K562 (cell line): Measurements from ENCODE around the gene TMEM59. TPM values are rescaled to one million over a fixed set of nuclear protein-coding genes. Genes with fewer than 3 reads are reported as not detected.
"Not testable (repeated sequence)": the region's sequence is repeated elsewhere in the genome, so short reads cannot be mapped to it uniquely, and the experiment has no call there.

Source experiments
- ATAC-seq: fragments of 200-7000 bp; cut with Tn5 transposase; 3 replicates; pipeline ENCODE4 v1.9.1; 2020; ENCODE audit warnings: moderate library complexity
- BruUV-seq: library from RNA; stranded (reverse); fragments of 400-500 nt; replicated peaks from 2 replicates; lab custom pipeline; 2021; lab: Mats Ljungman, UMichigan
- CTCF ChIA-PET: fragments of 300-600 bp; formaldehyde crosslinking; extraction: SDS; loops from one replicate; lab custom pipeline; 2021; ENCODE audit warnings: low intra/inter-chr PET ratio; lab: Yijun Ruan, JAX
- POLR2A ChIA-PET: fragments of 300-600, 350-650 bp; sonication (Branson Sonifier 250); formaldehyde crosslinking; extraction: SDS; loops from one replicate; lab custom pipeline; 2021; ENCODE audit warnings: antibody characterized with exemption, inconsistent platforms; lab: Yijun Ruan, JAX
- DNase-seq, 4 experiments: peaks; one replicate each; pipeline versions ENCODE4 v3.0.0 to v3.0.0-alpha.2; 2011 to 2018; ENCODE audit warnings: low spot score in 3 of 4, mixed read lengths in 3 of 4; ENCODE audit errors: extremely low read depth in 1 of 4
- FAIRE-seq: peaks from 2 replicates; lab custom pipeline; 2011; peaks lifted over from hg19 to GRCh38; lab: Jason Lieb, UNC
- H2AFZ ChIP-seq: 2 replicates; pipeline ENCODE4 v1.6.0; 2011; ENCODE audit warnings: low read depth, low read length, control low read depth, inconsistent platforms
- H3K27ac ChIP-seq: fragments of 200-600 bp; 3 replicates; pipeline ENCODE4 v1.8.0; 2011; ENCODE audit warnings: low read depth, mild to moderate bottlenecking, control low read depth, inconsistent platforms, low read length, moderate library complexity, mixed read lengths; ENCODE audit errors: extremely low read depth
- H3K27me3 ChIP-seq, 2 experiments: fragments of 300-600 bp in 1 of 2; 2 replicates in 1 of 2; 3 replicates in 1 of 2; pipeline versions ENCODE4 v1.6.0 to v1.8.0; 2011; ENCODE audit warnings: inconsistent platforms in 2 of 2, low read length in 2 of 2, mild to moderate bottlenecking in 1 of 2, mixed read lengths in 1 of 2, moderate library complexity in 1 of 2; ENCODE audit not compliant: control insufficient read depth in 2 of 2, insufficient read depth in 2 of 2
- H3K36me3 ChIP-seq: fragments of 300-600 bp; 3 replicates; pipeline ENCODE4 v1.8.0; 2011; ENCODE audit warnings: mild to moderate bottlenecking, low read length, inconsistent platforms; ENCODE audit not compliant: control insufficient read depth, insufficient read depth
- H3K4me1 ChIP-seq, 2 experiments: fragments of 200-600 bp in 1 of 2; replicated peaks in 1 of 2; 2 replicates in 1 of 2; 3 replicates in 1 of 2; pipeline versions ENCODE4 v1.5.1 to v1.8.0; 2011; ENCODE audit warnings: inconsistent platforms in 2 of 2, low read length in 2 of 2, mild to moderate bottlenecking in 1 of 2, mixed read lengths in 1 of 2, moderate library complexity in 1 of 2; ENCODE audit not compliant: control insufficient read depth in 2 of 2, insufficient read depth in 2 of 2
- H3K4me2 ChIP-seq: 2 replicates; pipeline ENCODE4 v1.6.1; 2011; ENCODE audit warnings: low read length, control low read depth, inconsistent platforms, mixed read lengths; ENCODE audit not compliant: insufficient read depth
- H3K4me3 ChIP-seq: fragments of 200-600 bp; sonication (generic), shearing (Covaris generic); 2 replicates; pipeline ENCODE4 v1.5.1; 2016; ENCODE audit warnings: control low read depth, inconsistent platforms
- H3K79me2 ChIP-seq: fragments of 200-600 bp; 3 replicates; pipeline ENCODE4 v1.8.0; 2011; ENCODE audit warnings: low read length, inconsistent platforms; ENCODE audit not compliant: control insufficient read depth, insufficient read depth
- H3K9ac ChIP-seq, 2 experiments: 2 replicates each; pipeline versions ENCODE4 v1.6.0 to v1.6.1; 2011; ENCODE audit warnings: low read depth in 2 of 2, low read length in 2 of 2, control low read depth in 1 of 2, inconsistent platforms in 1 of 2, mild to moderate bottlenecking in 1 of 2, mixed read lengths in 1 of 2; ENCODE audit not compliant: insufficient read depth in 1 of 2
- H3K9me1 ChIP-seq: one replicate; pipeline ENCODE4 v1.6.0; 2011; ENCODE audit warnings: inconsistent platforms, mild to moderate bottlenecking, low read length, moderate library complexity; ENCODE audit not compliant: control insufficient read depth, insufficient read depth
- H3K9me3 ChIP-seq: replicated peaks from 2 replicates; pipeline ENCODE4 v1.5.1; 2011; ENCODE audit warnings: low read depth, low read length, inconsistent platforms; ENCODE audit not compliant: control insufficient read depth, insufficient read depth
- H4K20me1 ChIP-seq: replicated peaks from 2 replicates; pipeline ENCODE4 v1.6.1; 2011; ENCODE audit warnings: low read length, inconsistent platforms, mixed read lengths; ENCODE audit not compliant: control insufficient read depth, insufficient read depth
- ETS1 ChIP-seq: conservative IDR thresholded peaks from 2 replicates; pipeline ENCODE4 v1.6.1; 2011; ENCODE audit warnings: low read depth, mild to moderate bottlenecking, low read length; ENCODE audit not compliant: control insufficient read depth
- FOXM1 ChIP-seq, 2 experiments: fragments of 450-650 bp in 1 of 2; sonication (generic) in 1 of 2; formaldehyde crosslinking in 1 of 2; IDR thresholded peaks; 2 replicates each; pipeline versions ENCODE4 v1.6.1 to v1.9.0; 2017 to 2022; ENCODE audit warnings: low read depth in 2 of 2, mild to moderate bottlenecking in 2 of 2, missing genetic modification reagents in 1 of 2, moderate library complexity in 1 of 2
- LCOR ChIP-seq: sonication (generic); formaldehyde crosslinking; IDR thresholded peaks from 2 replicates; pipeline ENCODE4 v1.8.0; 2022; ENCODE audit warnings: mild to moderate bottlenecking, missing genetic modification reagents
- NFYB ChIP-seq: IDR thresholded peaks from 2 replicates; pipeline ENCODE4 v1.6.1; 2011; ENCODE audit warnings: mild to moderate bottlenecking, moderate library complexity; ENCODE audit not compliant: insufficient read length; ENCODE audit errors: extremely low read depth
- POLR2A ChIP-seq: fragments of 450-650 bp; conservative IDR thresholded peaks from 2 replicates; pipeline ENCODE4 v1.6.1; 2016
- POU5F1 ChIP-seq: fragments of 150-350 bp; IDR thresholded peaks from 2 replicates; pipeline ENCODE4 v1.6.1; 2014; ENCODE audit warnings: borderline replicate concordance, low read length, low read depth, mild to moderate bottlenecking; ENCODE audit not compliant: partially characterized antibody
- ZBTB5 ChIP-seq: fragments of 450-650 bp; IDR thresholded peaks from 2 replicates; pipeline ENCODE4 v1.6.1; 2017; ENCODE audit warnings: antibody characterized with exemption
- ZNF197 ChIP-seq: fragments of 200-800 bp; sonication (Bioruptor generic); IDR thresholded peaks from 2 replicates; pipeline ENCODE4 v1.6.1; 2016; ENCODE audit warnings: low read depth, missing genetic modification characterization, missing compliant biosample characterization
- ZNF354B ChIP-seq: fragments of 250-450 bp; sonication (Bioruptor Pico); IDR thresholded peaks from 2 replicates; pipeline ENCODE4 v1.4.0; 2020
- ZNF511 ChIP-seq: sonication (generic); formaldehyde crosslinking; IDR thresholded peaks from 2 replicates; pipeline ENCODE4 v1.8.0; 2022; ENCODE audit warnings: mild to moderate bottlenecking, missing genetic modification reagents
- WGBS: fragments of 100-300 bp; shearing (Covaris generic); methylation state at CpG from one replicate; pipeline ENCODE4 v1.1.6; 2016; ENCODE audit warnings: low coverage, mixed read lengths; ENCODE audit not compliant: insufficient coverage; ENCODE audit errors: missing lambda C conversion rate; 5-methylcytosine and 5-hydroxymethylcytosine counted together
- in situ Hi-C: fragments of 300-500 bp; cut with MboI; formaldehyde crosslinking; loops from 4 replicates; pipeline ENCODE4 v1.15.0; 2018; ENCODE audit warnings: inconsistent platforms, mixed read lengths
- intact Hi-C: fragments of 100-400 bp; cut with micrococcal nuclease; formaldehyde crosslinking; loops from 2 replicates; pipeline ENCODE4 v1.14.2; 2022
- polyA plus RNA-seq, 8 experiments: library from polyadenylated mRNA; depleted of rRNA in 4 of 8; stranded (reverse) in 5 of 8; unstranded in 3 of 8; fragments of >200 nt; fragmentation: Nextera tagmentation in 2 of 8; fragmentation: Illumina TruSeq in 1 of 8; extraction: Ambion mirVana in 2 of 8; extraction: Trizol in 1 of 8; gene quantifications; 2 replicates each; pipeline versions ENCODE4 v1.2.1 to v1.2.3, GENCODE V29; 2011 to 2014; ENCODE audit warnings: inconsistent platforms in 1 of 8, missing spikeins in 1 of 8
- total RNA-seq, 7 experiments: library from RNA; depleted of rRNA in 6 of 7; stranded (reverse); fragments of >200 nt in 6 of 7; fragmentation: Illumina TruSeq in 2 of 7; extraction: Trizol in 2 of 7; gene quantifications; 2 replicates each; pipeline versions ENCODE4 v1.2.1 to v1.2.3, GENCODE V29; 2011 to 2021; ENCODE audit warnings: low replicate concordance in 1 of 7

TMEM59 gene
- total and polyA plus RNA-seq, 9 of the 15 experiments (the other 6 are each of a cell fraction or from before 2014, with no cell fraction given), result 93.1 to 316 (median 151) TPM

- intact Hi-C loops, ATAC-seq, H3K9me3 ChIP-seq, CTCF ChIA-PET, BruUV-seq, H3K4me1 ChIP-seq, H3K4me3 ChIP-seq: not testable (repeated sequence)
- peaks cover 21 to 45% of the 10 kb centered on the region in 2 experiments; a peak in 4 of 5 replicates for H3K27me3 ChIP-seq
- peak; percentile 58 for TF ChIP-seq NFYB
- TF ChIP-seq, all 486 proteins: peak for 1; not testable (repeated sequence) for 485
- H3K9me1 ChIP-seq, H3K4me2 ChIP-seq, H4K20me1 ChIP-seq, in situ Hi-C loops, H3K36me3 ChIP-seq, H3K79me2 ChIP-seq, FAIRE-seq, H3K27ac ChIP-seq, H2AFZ ChIP-seq, H3K9ac ChIP-seq: not testable (repeated sequence)
- WGBS, result 56% methylated on average over 19 of the region's 19 CpGs
- POLR2A ChIA-PET, result interaction anchor here (0.7 kb wide), 1 partner anchor 13 kb away, joined by 3 read pairs; no protein-coding TSS in a partner anchor
- DNase-seq, result peak in 1 of 4 experiments; percentile 1
Observed at GRCh38 chr1:54003750-54004480, 49.1 kb downstream of the TMEM59 start.

GRCh38 chr1:54003249-54003646, 49.8 kb downstream of the TMEM59 start:
- FAIRE-seq, result no peak
- POLR2A ChIA-PET, result no interaction called here
- TF ChIP-seq ETS1 (no peak), FOXM1 (IDR thresholded peaks at IDR 0.05; ENCODE audit: low read depth) (no peak), FOXM1 (CRISPR knock-in tag; IDR thresholded peaks at IDR 0.05; ENCODE audit: low read depth) (no peak), ZBTB5 (no peak), POLR2A (no peak), ZNF197 (CRISPR knock-in tag) (no peak), POU5F1 (no peak), ZNF354B (CRISPR knock-in tag) (no peak), LCOR (no peak), ZNF511 (CRISPR knock-in tag) (no peak)

More at GRCh38 chr1:54003249-54003646, 49.8 kb downstream of the TMEM59 start:
- Histone ChIP-seq H3K27ac (no peak overlapping the region), H3K9me1 (no peaks in the 10 kb centered on the region), H3K4me1 (peaks cover 0 to 4% of the 10 kb centered on the region in 2 experiments; a peak in 1 of 5 replicates), H3K4me2 (no peak overlapping the region), H3K4me3 (no peak overlapping the region), H4K20me1 (no peaks in the 10 kb centered on the region), H3K9me3 (peaks cover 7% of the 10 kb centered on the region; the same call in 1 of the 2 replicates), H2AFZ (0 out of 2 replicates have a peak overlapping the region, but pooled peaks have one; percentile 48), H3K36me3 (no peaks in the 10 kb centered on the region), H3K79me2 (no peaks in the 10 kb centered on the region), H3K27me3 (peaks cover 19 to 39% of the 10 kb centered on the region in 2 experiments; a peak in 4 of 5 replicates), H3K9ac (no peak overlapping the region)
- ATAC-seq (no peak), DNase-seq (peak in 1 of 4 experiments; percentile 5)
- CTCF ChIA-PET, result no interaction called here
- in situ Hi-C loops (no loop called here), intact Hi-C loops (no loop called here)
- 34% methylated on average over 12 of the region's 12 CpGs for WGBS
- no TSS peak for BruUV-seq
